Mesothelial cell of epicardium (in vitro differentiated cells): ENCODE measurements around the gene SPON1. TPM values are rescaled to one million over a fixed set of nuclear protein-coding genes. Genes with fewer than 3 reads are reported as not detected.
A peak's percentile ranks its signal among the peaks of the same experiment; 100 is the strongest.

Source experiments
- DNase-seq, 2 experiments: peaks; one replicate each; pipeline ENCODE4 v3.0.0; 2021; ENCODE audit warnings: low spot score in 2 of 2; ENCODE audit not compliant: unreplicated experiment in 2 of 2
- H3K27ac Mint-ChIP-seq: 2 replicates; pipeline ENCODE4 v1.8.0; 2021; ENCODE audit warnings: mixed read lengths
- H3K27me3 Mint-ChIP-seq: 2 replicates; pipeline ENCODE4 v1.8.0; 2021; ENCODE audit warnings: low read depth, mixed read lengths
- H3K36me3 Mint-ChIP-seq: 2 replicates; pipeline ENCODE4 v1.8.0; 2021; ENCODE audit warnings: mixed read lengths
- H3K4me1 Mint-ChIP-seq: 2 replicates; pipeline ENCODE4 v1.8.0; 2021; ENCODE audit warnings: mixed read lengths
- H3K4me3 Mint-ChIP-seq: 2 replicates; pipeline ENCODE4 v1.8.0; 2021; ENCODE audit warnings: mild to moderate bottlenecking, moderate library complexity, mixed read lengths
- H3K9me3 Mint-ChIP-seq: 2 replicates; pipeline ENCODE4 v1.8.0; 2021; ENCODE audit warnings: mixed read lengths
- total RNA-seq: library from RNA; stranded (reverse); gene quantifications from 3 replicates; pipeline ENCODE4 v1.2.1, GENCODE V29; 2021
- TF ChIP-seq, protein P1 (sequence below): fragments of 200-600 bp; sonication (generic); IDR thresholded peaks from one replicate; pipeline ENCODE4 v1.5.0; 2021; ENCODE audit warnings: antibody characterized with exemption; ENCODE audit not compliant: unreplicated experiment

Gene SPON1
- total RNA-seq, 1 donor from 2014 or later: 30.9 TPM

DNA sequence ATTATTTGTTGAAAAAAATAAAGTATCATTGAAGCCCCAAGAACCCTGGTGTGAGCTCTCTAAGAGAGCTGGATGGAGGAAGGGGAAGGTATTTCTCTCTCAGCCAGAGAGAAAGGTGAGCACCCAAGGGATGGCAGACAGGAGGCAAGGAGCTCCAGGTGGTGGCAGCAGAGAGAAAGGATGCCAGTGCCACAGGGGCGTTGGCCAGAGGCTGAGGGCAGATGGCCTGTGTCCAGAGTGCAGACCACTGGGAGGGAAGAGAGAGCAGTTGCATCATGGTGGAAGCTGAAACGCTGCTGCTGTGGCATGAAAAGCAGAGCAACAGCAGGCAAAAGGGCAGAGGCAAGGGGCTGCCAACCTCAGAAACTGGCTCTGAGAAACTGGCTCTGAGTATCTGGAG, 8.5 kb downstream of the SPON1 start:
- Mint-ChIP-seq H3K4me3 (no peak overlapping the region), H3K9me3 (no peaks in the 10 kb centered on the region), H3K27ac (no peak overlapping the region), H3K36me3 (no peaks in the 10 kb centered on the region), H3K27me3 (peaks cover 59% of the 10 kb centered on the region), H3K4me1 (peaks cover 12% of the 10 kb centered on the region)
- TF ChIP-seq, protein P1, sequence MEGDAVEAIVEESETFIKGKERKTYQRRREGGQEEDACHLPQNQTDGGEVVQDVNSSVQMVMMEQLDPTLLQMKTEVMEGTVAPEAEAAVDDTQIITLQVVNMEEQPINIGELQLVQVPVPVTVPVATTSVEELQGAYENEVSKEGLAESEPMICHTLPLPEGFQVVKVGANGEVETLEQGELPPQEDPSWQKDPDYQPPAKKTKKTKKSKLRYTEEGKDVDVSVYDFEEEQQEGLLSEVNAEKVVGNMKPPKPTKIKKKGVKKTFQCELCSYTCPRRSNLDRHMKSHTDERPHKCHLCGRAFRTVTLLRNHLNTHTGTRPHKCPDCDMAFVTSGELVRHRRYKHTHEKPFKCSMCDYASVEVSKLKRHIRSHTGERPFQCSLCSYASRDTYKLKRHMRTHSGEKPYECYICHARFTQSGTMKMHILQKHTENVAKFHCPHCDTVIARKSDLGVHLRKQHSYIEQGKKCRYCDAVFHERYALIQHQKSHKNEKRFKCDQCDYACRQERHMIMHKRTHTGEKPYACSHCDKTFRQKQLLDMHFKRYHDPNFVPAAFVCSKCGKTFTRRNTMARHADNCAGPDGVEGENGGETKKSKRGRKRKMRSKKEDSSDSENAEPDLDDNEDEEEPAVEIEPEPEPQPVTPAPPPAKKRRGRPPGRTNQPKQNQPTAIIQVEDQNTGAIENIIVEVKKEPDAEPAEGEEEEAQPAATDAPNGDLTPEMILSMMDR: no peak
- no peak for DNase-seq

GRCh38 chr11:13972043-13972910, 9.8 kb downstream of the SPON1 start:
- Mint-ChIP-seq H3K36me3 (no peaks in the 10 kb centered on the region), H3K4me3 (no peak overlapping the region), H3K27ac (no peak overlapping the region), H3K27me3 (peaks cover 46% of the 10 kb centered on the region), H3K4me1 (peaks cover 11% of the 10 kb centered on the region), H3K9me3 (no peaks in the 10 kb centered on the region)
- TF ChIP-seq, protein P1: no peak
- DNase-seq: no peak

- Mint-ChIP-seq H3K27me3 (peaks cover 43% of the 10 kb centered on the region), H3K36me3 (no peaks in the 10 kb centered on the region), H3K4me1 (peaks cover 11% of the 10 kb centered on the region), H3K9me3 (no peaks in the 10 kb centered on the region), H3K4me3 (no peak overlapping the region), H3K27ac (peak overlapping the region; percentile 28)
- TF ChIP-seq, protein P1: no peak
- no peak for DNase-seq
These were observed 10.4 kb downstream of the SPON1 start for GRCh38 chr11:13972944-13973343.

DNA sequence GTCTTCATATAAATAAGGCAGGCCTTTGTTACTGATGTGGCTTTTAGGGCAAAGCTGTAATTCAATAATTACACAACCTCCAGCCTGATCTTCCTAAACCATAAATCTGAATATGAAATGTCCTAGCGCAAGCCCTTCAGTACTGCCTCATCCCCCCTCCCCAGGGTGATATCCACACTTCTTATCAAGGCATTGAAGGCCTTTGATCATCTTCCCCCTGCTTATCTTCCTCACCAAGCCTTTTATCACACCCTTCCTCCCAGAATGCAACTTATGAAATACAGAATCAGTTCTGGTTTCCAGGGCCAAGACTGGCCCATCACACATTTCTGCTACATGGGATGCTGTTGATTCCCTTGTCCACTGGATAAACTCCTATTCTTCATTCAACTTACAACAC, 12.1 kb downstream of the SPON1 start:
- TF ChIP-seq, protein P1: no peak
- Mint-ChIP-seq H3K27me3 (peaks cover 30% of the 10 kb centered on the region), H3K4me3 (no peak overlapping the region), H3K9me3 (no peaks in the 10 kb centered on the region), H3K4me1 (peaks cover 14% of the 10 kb centered on the region), H3K36me3 (no peaks in the 10 kb centered on the region), H3K27ac (no peak overlapping the region)
- no peak for DNase-seq

GRCh38 chr11:13983081-13983751, 20.7 kb downstream of the SPON1 start:
- Mint-ChIP-seq H3K27me3 (peaks cover 2% of the 10 kb centered on the region), H3K4me3 (no peak overlapping the region), H3K27ac (peak overlapping the region; percentile 72), H3K4me1 (peaks cover 31% of the 10 kb centered on the region), H3K9me3 (peaks cover 6% of the 10 kb centered on the region), H3K36me3 (no peaks in the 10 kb centered on the region)
- DNase-seq: no peak
- TF ChIP-seq, protein P1: no peak
